LNCaP clone FGC (cell line): Measurements from ENCODE around the gene TYSND1.

Experiments used
- DNase-seq: peaks from one replicate; pipeline ENCODE4 v3.0.0-alpha.2; 2011; ENCODE audit warnings: low read depth
- H3K4me3 ChIP-seq: 2 replicates; pipeline ENCODE4 v1.5.1; 2011; ENCODE audit warnings: mild to moderate bottlenecking, low read depth, low read length, control low read depth
- CTCF ChIP-seq: IDR thresholded peaks from 2 replicates; pipeline ENCODE4 v1.5.1; 2012; ENCODE audit warnings: mild to moderate bottlenecking; ENCODE audit not compliant: control insufficient read depth, insufficient read depth; ENCODE audit errors: extremely low read depth

The TYSND1 gene

GRCh38 chr10:70146489-70147258 is at the start of gene TYSND1:
TYSND1 (minus strand) TSS chr10:70146700; CDS start chr10:70146586, 114 bp downstream.
- peak; percentile 83 for TF ChIP-seq CTCF

GRCh38 chr10:70193391-70193844 is 46.9 kb upstream of the TYSND1 start:
- DNase-seq: no peak
- H3K4me3 ChIP-seq: no peak overlapping the region
- TF ChIP-seq CTCF: no peak

More at GRCh38 chr10:70146489-70147258, at the start of gene TYSND1:
- DNase-seq: peak; percentile 97
- peak within 1 kb of the TSS; percentile 71 for H3K4me3 ChIP-seq

GRCh38 chr10:70192326-70192968 is 45.9 kb upstream of the TYSND1 start:
- no peak for TF ChIP-seq CTCF
- no peak for DNase-seq
- H3K4me3 ChIP-seq: no peak overlapping the region

- no peak overlapping the region for H3K4me3 ChIP-seq
- DNase-seq: no peak
- no peak for TF ChIP-seq CTCF
Observed at GRCh38 chr10:70191972-70192305, 45.4 kb upstream of the TYSND1 start.

- no peak for TF ChIP-seq CTCF
- no peak overlapping the region for H3K4me3 ChIP-seq
- no peak for DNase-seq
Observed at GRCh38 chr10:70191161-70191971, 44.9 kb upstream of the TYSND1 start.

- DNase-seq: no peak
- no peak overlapping the region for H3K4me3 ChIP-seq
Observed at GRCh38 chr10:70190581-70190980, 44.1 kb upstream of the TYSND1 start.

More at GRCh38 chr10:70190581-70190980, 44.1 kb upstream of the TYSND1 start:
- no peak for TF ChIP-seq CTCF
